ENCODE data around the gene NBEA. TPM values are rescaled to one million over a fixed set of nuclear protein-coding genes. Genes with fewer than 3 reads are reported as not detected.

Gene NBEA
- total RNA-seq, 1 experiment from 2014 or later, result 0.54 TPM

GRCh38 chr13:35146686-35147085 lies 204.6 kb downstream of the NBEA start:
- Histone ChIP-seq H3K9me3 (no peaks in the 10 kb centered on the region), H3K4me1 (no peaks in the 10 kb centered on the region), H3K27me3 (replicated peaks; ENCODE audit: control insufficient read depth, insufficient read depth, low read length) (no peaks in the 10 kb centered on the region), H3K4me3 (ENCODE audit: low read depth, low read length) (no peak overlapping the region), H3K36me3 (ENCODE audit: control insufficient read depth, insufficient read depth, low read length) (no peaks in the 10 kb centered on the region)
- no peak for DNase-seq
- Mint-ChIP-seq H3K27ac (ENCODE audit: unreplicated experiment) (no peak overlapping the region), H3K36me3 (ENCODE audit: insufficient read depth, unreplicated experiment) (no peaks in the 10 kb centered on the region), H3K4me1 (ENCODE audit: low read depth, unreplicated experiment) (no peaks in the 10 kb centered on the region), H3K9me3 (ENCODE audit: unreplicated experiment) (peaks cover 6% of the 10 kb centered on the region), H3K27me3 (ENCODE audit: insufficient read depth, unreplicated experiment) (no peaks in the 10 kb centered on the region), H3K4me3 (ENCODE audit: unreplicated experiment) (no peak overlapping the region)
- intact Hi-C loops (cut with micrococcal nuclease; ENCODE audit: unreplicated experiment), result no loop called here
- no TSS peak for BruUV-seq (replicated peaks)
- POLR2A ChIA-PET, result no interaction called here
- no peak for TF ChIP-seq CTCF (IDR thresholded peaks at IDR 0.05; ENCODE audit: insufficient read depth in 1 of 2, low read depth in 1 of 2, low read length in 1 of 2, severe bottlenecking in 1 of 2, unreplicated experiment in 1 of 2)
- CTCF ChIA-PET, result no interaction called here

GRCh38 chr13:35157143-35157755 lies 215.2 kb downstream of the NBEA start:
- Mint-ChIP-seq H3K36me3 (ENCODE audit: insufficient read depth, unreplicated experiment) (no peaks in the 10 kb centered on the region), H3K4me1 (ENCODE audit: low read depth, unreplicated experiment) (peaks cover 8% of the 10 kb centered on the region), H3K27me3 (ENCODE audit: insufficient read depth, unreplicated experiment) (no peaks in the 10 kb centered on the region), H3K27ac (ENCODE audit: unreplicated experiment) (no peak overlapping the region), H3K9me3 (ENCODE audit: unreplicated experiment) (no peaks in the 10 kb centered on the region), H3K4me3 (ENCODE audit: unreplicated experiment) (no peak overlapping the region)
- peak; percentile 40 to 52 for DNase-seq
- CTCF ChIA-PET, result no interaction called here
- Histone ChIP-seq H3K27me3 (replicated peaks; ENCODE audit: control insufficient read depth, insufficient read depth, low read length) (no peaks in the 10 kb centered on the region), H3K4me1 (no peaks in the 10 kb centered on the region), H3K36me3 (ENCODE audit: control insufficient read depth, insufficient read depth, low read length) (no peaks in the 10 kb centered on the region), H3K4me3 (ENCODE audit: low read depth, low read length) (no peak overlapping the region), H3K9me3 (no peaks in the 10 kb centered on the region)
- peak; percentile 64 to 72 for TF ChIP-seq CTCF (IDR thresholded peaks at IDR 0.05; ENCODE audit: insufficient read depth in 1 of 2, low read depth in 1 of 2, low read length in 1 of 2, severe bottlenecking in 1 of 2, unreplicated experiment in 1 of 2)
- POLR2A ChIA-PET, result no interaction called here
- intact Hi-C loops (cut with micrococcal nuclease; ENCODE audit: unreplicated experiment), result loop anchor here (1.0 to 2.0 kb wide), 2 partner anchors 1080 to 1226 kb away; no protein-coding TSS in a partner anchor
- BruUV-seq (replicated peaks), result no TSS peak

GRCh38 chr13:35159041-35159440 lies 217.0 kb downstream of the NBEA start:
- Histone ChIP-seq H3K36me3 (ENCODE audit: control insufficient read depth, insufficient read depth, low read length) (no peaks in the 10 kb centered on the region), H3K27me3 (replicated peaks; ENCODE audit: control insufficient read depth, insufficient read depth, low read length) (no peaks in the 10 kb centered on the region), H3K4me3 (ENCODE audit: low read depth, low read length) (no peak overlapping the region), H3K9me3 (no peaks in the 10 kb centered on the region), H3K4me1 (no peaks in the 10 kb centered on the region)
- CTCF ChIA-PET, result no interaction called here
- Mint-ChIP-seq H3K27me3 (ENCODE audit: insufficient read depth, unreplicated experiment) (no peaks in the 10 kb centered on the region), H3K36me3 (ENCODE audit: insufficient read depth, unreplicated experiment) (no peaks in the 10 kb centered on the region), H3K9me3 (ENCODE audit: unreplicated experiment) (no peaks in the 10 kb centered on the region), H3K4me1 (ENCODE audit: low read depth, unreplicated experiment) (peaks cover 8% of the 10 kb centered on the region), H3K4me3 (ENCODE audit: unreplicated experiment) (no peak overlapping the region), H3K27ac (ENCODE audit: unreplicated experiment) (no peak overlapping the region)
- DNase-seq, result no peak
- no peak for TF ChIP-seq CTCF (IDR thresholded peaks at IDR 0.05; ENCODE audit: insufficient read depth in 1 of 2, low read depth in 1 of 2, low read length in 1 of 2, severe bottlenecking in 1 of 2, unreplicated experiment in 1 of 2)
- BruUV-seq (replicated peaks), result no TSS peak
- POLR2A ChIA-PET, result interaction anchor here (0.7 kb wide), 1 partner anchor 530 kb away, joined by 4 read pairs; no protein-coding TSS in a partner anchor
- intact Hi-C loops (cut with micrococcal nuclease; ENCODE audit: unreplicated experiment), result no loop called here
